ENCODE data around the gene TPMT. TPM values are rescaled to one million over a fixed set of nuclear protein-coding genes. Genes with fewer than 3 reads are reported as not detected.

The TPMT gene
- total and polyA plus RNA-seq, 2 of the 13 experiments (the other 11 are each of a cell fraction or from before 2014, with no cell fraction given), result 11.1 to 22.8 TPM

- TF ChIP-seq, protein P1, sequence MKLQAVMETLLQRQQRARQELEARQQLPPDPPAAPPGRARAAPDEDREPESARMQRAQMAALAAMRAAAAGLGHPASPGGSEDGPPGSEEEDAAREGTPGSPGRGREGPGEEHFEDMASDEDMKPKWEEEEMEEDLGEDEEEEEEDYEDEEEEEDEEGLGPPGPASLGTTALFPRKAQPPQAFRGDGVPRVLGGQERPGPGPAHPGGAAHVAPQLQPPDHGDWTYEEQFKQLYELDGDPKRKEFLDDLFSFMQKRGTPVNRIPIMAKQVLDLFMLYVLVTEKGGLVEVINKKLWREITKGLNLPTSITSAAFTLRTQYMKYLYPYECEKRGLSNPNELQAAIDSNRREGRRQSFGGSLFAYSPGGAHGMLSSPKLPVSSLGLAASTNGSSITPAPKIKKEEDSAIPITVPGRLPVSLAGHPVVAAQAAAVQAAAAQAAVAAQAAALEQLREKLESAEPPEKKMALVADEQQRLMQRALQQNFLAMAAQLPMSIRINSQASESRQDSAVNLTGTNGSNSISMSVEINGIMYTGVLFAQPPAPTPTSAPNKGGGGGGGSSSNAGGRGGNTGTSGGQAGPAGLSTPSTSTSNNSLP (IDR thresholded peaks at IDR 0.05; ENCODE audit: low read depth, low read length), result 0 out of 2 replicates have a peak, but pooled peaks have one; percentile 55
- TF ChIP-seq ZNF484 (CRISPR knock-in tag; IDR thresholded peaks at IDR 0.05; ENCODE audit: borderline replicate concordance, low read depth) (no peak), CSRNP1 (CRISPR knock-in tag; IDR thresholded peaks at IDR 0.05) (no peak), SP1 (IDR thresholded peaks at IDR 0.05) (no peak), SP1 (CRISPR knock-in tag; IDR thresholded peaks at IDR 0.05) (no peak), MBD4 (IDR thresholded peaks at IDR 0.05; ENCODE audit: borderline replicate concordance, low read length) (no peak), NCOR1 (IDR thresholded peaks at IDR 0.05; ENCODE audit: borderline replicate concordance, low read length) (no peak), MAF1 (CRISPR knock-in tag; IDR thresholded peaks at IDR 0.05; ENCODE audit: borderline replicate concordance) (no peak), ZNF317 (CRISPR knock-in tag; IDR thresholded peaks at IDR 0.05) (no peak), FOXO1 (CRISPR knock-in tag; IDR thresholded peaks at IDR 0.05) (no peak; the same call in 1 of the 2 replicates), CHD4 (IDR thresholded peaks at IDR 0.05; ENCODE audit: borderline replicate concordance, low read length) (no peak), MIXL1 (CRISPR knock-in tag; IDR thresholded peaks at IDR 0.05) (peak; percentile 73; the same call in 1 of the 2 replicates), JUNB (CRISPR knock-in tag; IDR thresholded peaks at IDR 0.05; ENCODE audit: borderline replicate concordance) (peak; percentile 93), ZGPAT (CRISPR knock-in tag; IDR thresholded peaks at IDR 0.05) (peak; percentile 62; the same call in 1 of the 2 replicates), SAP130 (CRISPR knock-in tag; IDR thresholded peaks at IDR 0.05; ENCODE audit: low read depth) (peak; percentile 51; the same call in 1 of the 2 replicates), ZNF672 (CRISPR knock-in tag; IDR thresholded peaks at IDR 0.05) (no peak), BCLAF1 (IDR thresholded peaks at IDR 0.05) (no peak), ZNF20 (CRISPR knock-in tag; IDR thresholded peaks at IDR 0.05) (no peak)
- TF ChIP-seq, protein P2, sequence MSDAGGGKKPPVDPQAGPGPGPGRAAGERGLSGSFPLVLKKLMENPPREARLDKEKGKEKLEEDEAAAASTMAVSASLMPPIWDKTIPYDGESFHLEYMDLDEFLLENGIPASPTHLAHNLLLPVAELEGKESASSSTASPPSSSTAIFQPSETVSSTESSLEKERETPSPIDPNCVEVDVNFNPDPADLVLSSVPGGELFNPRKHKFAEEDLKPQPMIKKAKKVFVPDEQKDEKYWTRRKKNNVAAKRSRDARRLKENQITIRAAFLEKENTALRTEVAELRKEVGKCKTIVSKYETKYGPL (CRISPR knock-in tag; IDR thresholded peaks at IDR 0.05), result no peak
- TF ChIP-seq, protein P3, sequence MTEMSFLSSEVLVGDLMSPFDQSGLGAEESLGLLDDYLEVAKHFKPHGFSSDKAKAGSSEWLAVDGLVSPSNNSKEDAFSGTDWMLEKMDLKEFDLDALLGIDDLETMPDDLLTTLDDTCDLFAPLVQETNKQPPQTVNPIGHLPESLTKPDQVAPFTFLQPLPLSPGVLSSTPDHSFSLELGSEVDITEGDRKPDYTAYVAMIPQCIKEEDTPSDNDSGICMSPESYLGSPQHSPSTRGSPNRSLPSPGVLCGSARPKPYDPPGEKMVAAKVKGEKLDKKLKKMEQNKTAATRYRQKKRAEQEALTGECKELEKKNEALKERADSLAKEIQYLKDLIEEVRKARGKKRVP (CRISPR knock-in tag; IDR thresholded peaks at IDR 0.05), result peak in 1 of 2 experiments; percentile 76; a peak in 2 of 4 replicates
These were observed 73.7 kb downstream of the TPMT start (continued) for GRCh38 chr6:18081025-18081668.

Data from HepG2 (cell line).